Naive thymus-derived CD4-positive, alpha-beta T cell (primary cell): Measurements from ENCODE around the gene ZNF101. TPM values are rescaled to one million over a fixed set of nuclear protein-coding genes. Genes with fewer than 3 reads are reported as not detected.

Source experiments
- ATAC-seq: fragments of 150-1000 bp; cut with Tn5 transposase; 2 replicates; pipeline ENCODE4 v1.10.0; 2021; ENCODE audit warnings: mild to moderate bottlenecking, moderate library complexity
- CTCF ChIA-PET: fragments of 350-600 bp; sonication (Branson Sonifier 250); formaldehyde crosslinking; loops from one replicate; lab custom pipeline; 2021; ENCODE audit warnings: antibody characterized with exemption; lab: Charles Lee
- POLR2A ChIA-PET: fragments of 350-600 bp; sonication (Branson Sonifier 250); formaldehyde crosslinking; loops from one replicate; lab custom pipeline; 2021; ENCODE audit warnings: antibody characterized with exemption, inconsistent platforms; lab: Charles Lee
- DNase-seq, 9 donors: peaks; one replicate each; pipeline versions ENCODE4 v3.0.0 to v3.0.0-alpha.2; 2020 to 2022; ENCODE audit warnings: mixed read lengths in 1 of 9
- H3K27ac ChIP-seq: one replicate; pipeline ENCODE4 v1.7.0; 2013; ENCODE audit warnings: mild to moderate bottlenecking, low read depth, low read length, moderate library complexity
- H3K27me3 ChIP-seq, 2 donors: one replicate each; pipeline ENCODE4 v1.7.0; 2013; ENCODE audit warnings: low read length in 2 of 2, mild to moderate bottlenecking in 2 of 2, moderate library complexity in 2 of 2; ENCODE audit not compliant: control insufficient read depth in 2 of 2, insufficient read depth in 2 of 2
- H3K36me3 ChIP-seq, 3 experiments: 1 replicate in 2 of 3; 2 replicates in 1 of 3; pipeline ENCODE4 v1.7.0; 2013; ENCODE audit warnings: low read length in 3 of 3, mild to moderate bottlenecking in 3 of 3, moderate library complexity in 1 of 3; ENCODE audit not compliant: insufficient read depth in 3 of 3, control insufficient read depth in 2 of 3
- H3K4me1 ChIP-seq, 2 donors: one replicate each; pipeline ENCODE4 v1.7.0; 2013; ENCODE audit warnings: low read length in 2 of 2, mild to moderate bottlenecking in 2 of 2, moderate library complexity in 1 of 2; ENCODE audit not compliant: control insufficient read depth in 2 of 2, insufficient read depth in 2 of 2
- H3K4me3 ChIP-seq: 2 replicates; pipeline ENCODE4 v1.7.0; 2013; ENCODE audit warnings: mild to moderate bottlenecking, low read length
- H3K9me3 ChIP-seq, 3 experiments: 1 replicate in 2 of 3; 2 replicates in 1 of 3; pipeline ENCODE4 v1.7.0; 2013; ENCODE audit warnings: low read length in 3 of 3; ENCODE audit not compliant: control insufficient read depth in 2 of 3
- H3K27ac Mint-ChIP-seq, 9 donors: one replicate each; pipeline ENCODE4 v1.8.0; 2020 to 2022; ENCODE audit warnings: mixed read lengths in 9 of 9, mild to moderate bottlenecking in 8 of 9, moderate library complexity in 5 of 9, inconsistent platforms in 2 of 9
- H3K27me3 Mint-ChIP-seq, 5 donors: one replicate each; pipeline ENCODE4 v1.8.0; 2021 to 2022; ENCODE audit warnings: mixed read lengths in 5 of 5, mild to moderate bottlenecking in 1 of 5
- H3K36me3 Mint-ChIP-seq, 5 donors: one replicate each; pipeline ENCODE4 v1.8.0; 2020 to 2022; ENCODE audit warnings: mixed read lengths in 5 of 5, mild to moderate bottlenecking in 3 of 5, inconsistent platforms in 1 of 5
- H3K4me1 Mint-ChIP-seq, 7 donors: one replicate each; pipeline ENCODE4 v1.8.0; 2020 to 2022; ENCODE audit warnings: mixed read lengths in 7 of 7, mild to moderate bottlenecking in 3 of 7, inconsistent platforms in 1 of 7
- H3K4me3 Mint-ChIP-seq, 10 donors: one replicate each; pipeline ENCODE4 v1.8.0; 2020 to 2022; ENCODE audit warnings: mild to moderate bottlenecking in 10 of 10, mixed read lengths in 10 of 10, moderate library complexity in 6 of 10, inconsistent platforms in 2 of 10
- H3K9me3 Mint-ChIP-seq, 11 donors: one replicate each; pipeline ENCODE4 v1.8.0; 2020 to 2022; ENCODE audit warnings: mixed read lengths in 11 of 11, mild to moderate bottlenecking in 4 of 11, inconsistent platforms in 1 of 11, moderate library complexity in 1 of 11
- intact Hi-C, 2 donors: fragments of 100-400 bp; cut with micrococcal nuclease; formaldehyde crosslinking; loops; one replicate each; pipeline ENCODE4 v1.15.1; 2023
- polyA plus RNA-seq, 2 donors: library from polyadenylated mRNA; unstranded; fragments of 300-500 nt; fragmentation: Illumina TruSeq; gene quantifications; one replicate each; pipeline ENCODE4 v1.2.3, GENCODE V29; 2021
- total RNA-seq, 6 experiments: library from RNA in 5 of 6; stranded (reverse) in 5 of 6; gene quantifications; 1 replicate in 5 of 6; 2 replicates in 1 of 6; pipeline ENCODE4 v1.2.3 and lab custom pipeline; 2021 to 2026

ZNF101 gene
- total and polyA plus RNA-seq, 7 experiments from 2014 or later, result 67.8 to 202 (median 113) TPM

DNA sequence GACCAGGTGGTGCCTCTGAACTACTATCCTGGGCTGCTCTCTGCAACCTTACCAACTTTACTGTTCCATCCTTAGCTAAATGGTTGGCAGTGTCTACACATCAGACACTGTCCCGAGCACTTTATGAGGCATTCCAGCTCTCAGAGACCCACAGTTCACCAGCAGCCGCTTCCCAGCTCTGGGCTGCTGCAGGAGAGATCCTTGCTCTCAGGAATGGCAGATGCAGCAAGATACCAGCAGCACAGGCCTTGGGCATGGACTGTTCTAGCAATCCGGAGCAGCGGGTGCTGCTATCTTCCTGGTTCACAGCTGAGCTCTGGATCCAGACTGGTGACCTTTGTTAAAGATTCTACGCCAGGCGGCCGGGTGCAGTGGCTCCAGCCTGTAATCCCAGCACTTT, 37.3 kb upstream of the ZNF101 start:
- ChIA-PET POLR2A (interaction anchor here (0.7 to 1.3 kb wide), 4 partner anchors 9 to 71 kb away, joined by 3 to 4 read pairs (median 3); partner anchors contain the start of gene ATP13A1), CTCF (no interaction called here)
- Histone ChIP-seq H3K4me1 (peaks cover 6 to 13% of the 10 kb centered on the region in 2 donors), H3K27ac (no peak overlapping the region), H3K9me3 (no peaks in the 10 kb centered on the region), H3K36me3 (peaks cover 17 to 58% (median 23%) of the 10 kb centered on the region in 3 experiments), H3K27me3 (no peaks in the 10 kb centered on the region), H3K4me3 (no peak overlapping the region)
- Mint-ChIP-seq H3K4me1 (peaks cover 18 to 33% (median 25%) of the 10 kb centered on the region in 7 donors), H3K36me3 (peaks cover 9 to 48% (median 19%) of the 10 kb centered on the region in 5 donors), H3K9me3 (peaks cover 0 to 1% (median 0%) of the 10 kb centered on the region in 11 donors), H3K4me3 (peak overlapping the region in 3 of 10 donors; percentile 6 to 58 (median 16)), H3K27me3 (no peaks in the 10 kb centered on the region), H3K27ac (peak overlapping the region in 4 of 9 donors; percentile 39 to 69 (median 54))
- no peak for DNase-seq
- intact Hi-C loops, result no loop called here
- ATAC-seq, result no peak

DNA sequence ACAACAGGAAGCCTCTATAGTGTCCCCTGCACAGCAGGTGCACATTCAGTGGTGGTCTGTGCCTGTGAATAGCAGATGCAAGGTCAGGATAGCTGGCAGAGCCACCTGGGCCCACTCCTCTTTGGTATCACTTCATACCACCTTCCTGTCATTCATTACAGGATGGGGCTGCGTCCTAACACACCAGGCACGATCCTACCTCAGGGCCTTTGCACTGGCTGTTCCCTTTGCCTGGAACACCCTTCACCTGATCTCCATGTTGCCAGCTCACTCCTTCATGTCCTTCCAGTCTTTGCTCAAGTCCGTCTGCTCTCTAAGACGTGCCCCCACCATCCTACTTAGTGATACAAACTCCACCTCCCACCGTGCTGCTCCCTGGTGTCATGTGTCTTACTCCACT, 36.0 kb upstream of the ZNF101 start:
- H3K4me1 ChIP-seq, result no peaks in the 10 kb centered on the region
- Mint-ChIP-seq H3K27me3 (no peaks in the 10 kb centered on the region), H3K4me3 (no peak overlapping the region), H3K4me1 (peaks cover 4 to 21% (median 13%) of the 10 kb centered on the region in 7 donors), H3K27ac (peak overlapping the region in 3 of 9 donors; percentile 73 to 83 (median 78)), H3K9me3 (peaks cover 0 to 3% (median 0%) of the 10 kb centered on the region in 11 donors), H3K36me3 (peaks cover 9 to 44% (median 19%) of the 10 kb centered on the region in 5 donors)
- no peak for DNase-seq
- no peaks in the 10 kb centered on the region for H3K9me3 ChIP-seq
- no peaks in the 10 kb centered on the region for H3K27me3 ChIP-seq
- CTCF ChIA-PET, result no interaction called here
- no peak for ATAC-seq
- no peak overlapping the region for H3K4me3 ChIP-seq
- POLR2A ChIA-PET, result interaction anchor here (0.6 to 1.3 kb wide), 4 partner anchors 11 to 371 kb away, joined by 3 to 4 read pairs (median 4); partner anchors contain the start of gene ATP13A1
- intact Hi-C loops, result no loop called here
- peaks cover 17 to 68% (median 26%) of the 10 kb centered on the region in 3 experiments for H3K36me3 ChIP-seq
- H3K27ac ChIP-seq, result no peak overlapping the region

DNA sequence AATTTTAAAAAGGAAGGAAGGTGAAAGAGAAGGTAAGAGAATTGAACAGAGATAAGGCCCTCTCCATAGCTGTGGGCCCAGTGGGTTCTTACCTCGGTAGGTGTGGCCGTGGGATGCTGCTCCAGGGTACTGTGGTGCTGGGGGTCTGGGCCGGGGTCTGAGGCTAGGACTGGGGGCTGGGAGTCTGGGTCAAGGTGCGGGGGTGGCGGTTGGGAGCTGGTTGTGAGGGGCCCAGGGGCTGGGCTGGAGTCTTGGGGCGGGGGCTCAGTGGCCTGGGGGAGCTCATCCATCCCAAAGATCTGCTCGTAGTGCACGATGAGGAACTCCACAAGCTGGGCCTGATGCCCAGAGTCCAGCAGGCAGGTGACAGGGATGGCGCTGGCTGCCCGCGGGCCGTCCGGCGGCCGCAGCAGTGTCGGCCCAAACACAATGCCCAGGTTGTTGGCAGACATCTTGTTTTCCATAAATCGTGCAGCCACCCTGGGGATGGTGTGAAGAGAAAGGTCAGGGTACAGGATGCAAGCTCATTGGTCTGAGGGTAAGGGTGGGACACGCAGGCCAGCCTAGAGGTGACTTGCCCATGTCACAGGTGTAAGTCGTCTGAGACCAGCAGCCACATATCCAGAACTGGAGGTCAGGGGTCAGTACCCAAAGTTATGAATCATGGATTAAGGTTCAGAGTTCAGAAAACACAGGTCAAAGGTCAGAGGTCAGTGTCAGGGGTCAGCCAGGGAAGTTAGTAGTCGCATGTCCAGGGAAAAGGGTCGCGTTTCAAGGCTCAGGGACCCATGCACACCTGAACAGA, 34.7 kb upstream of the ZNF101 start:
- H3K4me3 Mint-ChIP-seq, result peak overlapping the region in 1 of 10 donors; percentile 47
- H3K27me3 Mint-ChIP-seq, result no peaks in the 10 kb centered on the region
- no peaks in the 10 kb centered on the region for H3K27me3 ChIP-seq
- H3K36me3 ChIP-seq, result peaks cover 17 to 77% (median 28%) of the 10 kb centered on the region in 3 experiments
- no peak overlapping the region for H3K4me3 ChIP-seq
- ChIA-PET CTCF (interaction anchor here (0.6 kb wide), 1 partner anchor 9 kb away, joined by 3 read pairs; no protein-coding TSS in a partner anchor), POLR2A (interaction anchor here (0.5 to 1.4 kb wide), 8 partner anchors 10 to 215 kb away, joined by 3 to 4 read pairs (median 3); no protein-coding TSS in a partner anchor)
- peaks cover 9 to 46% (median 19%) of the 10 kb centered on the region in 5 donors for H3K36me3 Mint-ChIP-seq
- intact Hi-C loops, result no loop called here
- H3K9me3 ChIP-seq, result no peaks in the 10 kb centered on the region
- no peaks in the 10 kb centered on the region for H3K4me1 ChIP-seq
- H3K27ac Mint-ChIP-seq, result peak overlapping the region in 5 of 9 donors; percentile 7 to 91 (median 25)
- DNase-seq (no peak), ATAC-seq (no peak)
- H3K27ac ChIP-seq, result no peak overlapping the region
- H3K9me3 Mint-ChIP-seq, result peaks cover 0 to 3% (median 0%) of the 10 kb centered on the region in 11 donors
- peaks cover 4 to 21% (median 10%) of the 10 kb centered on the region in 7 donors for H3K4me1 Mint-ChIP-seq

- H3K4me3 Mint-ChIP-seq, result peak overlapping the region in 1 of 10 donors; percentile 47
- Histone ChIP-seq H3K4me1 (no peaks in the 10 kb centered on the region), H3K36me3 (peaks cover 17 to 80% (median 29%) of the 10 kb centered on the region in 3 experiments), H3K4me3 (no peak overlapping the region), H3K27ac (no peak overlapping the region), H3K9me3 (no peaks in the 10 kb centered on the region), H3K27me3 (no peaks in the 10 kb centered on the region)
- H3K36me3 Mint-ChIP-seq, result peaks cover 9 to 44% (median 19%) of the 10 kb centered on the region in 5 donors
- H3K27me3 Mint-ChIP-seq, result no peaks in the 10 kb centered on the region
- peak overlapping the region in 5 of 9 donors; percentile 10 to 91 (median 56) for H3K27ac Mint-ChIP-seq
- peaks cover 5 to 22% (median 10%) of the 10 kb centered on the region in 7 donors for H3K4me1 Mint-ChIP-seq
- peaks cover 0 to 3% (median 0%) of the 10 kb centered on the region in 11 donors for H3K9me3 Mint-ChIP-seq
- no peak for DNase-seq
- intact Hi-C loops, result no loop called here
- ChIA-PET CTCF (interaction anchor here (0.6 kb wide), 1 partner anchor 9 kb away, joined by 3 read pairs; no protein-coding TSS in a partner anchor), POLR2A (interaction anchor here (0.5 to 1.4 kb wide), 6 partner anchors 7 to 214 kb away, joined by 3 to 4 read pairs (median 4); partner anchors contain the start of gene ZNF101)
- ATAC-seq, result no peak
Observed at GRCh38 chr19:19634516-19635312, 33.9 kb upstream of the ZNF101 start.

- H3K4me3 Mint-ChIP-seq, result peak overlapping the region in 1 of 10 donors; percentile 23
- ATAC-seq, result no peak
- POLR2A ChIA-PET, result interaction anchor here (0.9 to 1.2 kb wide), 2 partner anchors 8 to 33 kb away, joined by 3 to 4 read pairs; partner anchors contain the start of gene ZNF101
- no peaks in the 10 kb centered on the region for H3K27me3 ChIP-seq
- peaks cover 0 to 3% (median 0%) of the 10 kb centered on the region in 11 donors for H3K9me3 Mint-ChIP-seq
- H3K4me3 ChIP-seq, result no peak overlapping the region
- peaks cover 9 to 39% (median 19%) of the 10 kb centered on the region in 5 donors for H3K36me3 Mint-ChIP-seq
- no peaks in the 10 kb centered on the region for H3K9me3 ChIP-seq
- CTCF ChIA-PET, result no interaction called here
- no peak overlapping the region for H3K27ac ChIP-seq
- peaks cover 17 to 80% (median 31%) of the 10 kb centered on the region in 3 experiments for H3K36me3 ChIP-seq
- H3K27me3 Mint-ChIP-seq, result no peaks in the 10 kb centered on the region
- H3K4me1 ChIP-seq, result no peaks in the 10 kb centered on the region
- H3K27ac Mint-ChIP-seq, result peak overlapping the region in 3 of 9 donors; percentile 6 to 86 (median 12)
- intact Hi-C loops, result no loop called here
- peaks cover 11 to 26% (median 14%) of the 10 kb centered on the region in 7 donors for H3K4me1 Mint-ChIP-seq
- DNase-seq, result no peak
Observed at GRCh38 chr19:19635313-19635702, 33.3 kb upstream of the ZNF101 start.
